ENCODE data around the gene PARS2. TPM values are rescaled to one million over a fixed set of nuclear protein-coding genes. Genes with fewer than 3 reads are reported as not detected.
A peak's percentile ranks its signal among the peaks of the same experiment; 100 is the strongest.

The PARS2 gene
- 4.5 TPM for polyA plus RNA-seq (ENCODE audit: insufficient read length)

DNA sequence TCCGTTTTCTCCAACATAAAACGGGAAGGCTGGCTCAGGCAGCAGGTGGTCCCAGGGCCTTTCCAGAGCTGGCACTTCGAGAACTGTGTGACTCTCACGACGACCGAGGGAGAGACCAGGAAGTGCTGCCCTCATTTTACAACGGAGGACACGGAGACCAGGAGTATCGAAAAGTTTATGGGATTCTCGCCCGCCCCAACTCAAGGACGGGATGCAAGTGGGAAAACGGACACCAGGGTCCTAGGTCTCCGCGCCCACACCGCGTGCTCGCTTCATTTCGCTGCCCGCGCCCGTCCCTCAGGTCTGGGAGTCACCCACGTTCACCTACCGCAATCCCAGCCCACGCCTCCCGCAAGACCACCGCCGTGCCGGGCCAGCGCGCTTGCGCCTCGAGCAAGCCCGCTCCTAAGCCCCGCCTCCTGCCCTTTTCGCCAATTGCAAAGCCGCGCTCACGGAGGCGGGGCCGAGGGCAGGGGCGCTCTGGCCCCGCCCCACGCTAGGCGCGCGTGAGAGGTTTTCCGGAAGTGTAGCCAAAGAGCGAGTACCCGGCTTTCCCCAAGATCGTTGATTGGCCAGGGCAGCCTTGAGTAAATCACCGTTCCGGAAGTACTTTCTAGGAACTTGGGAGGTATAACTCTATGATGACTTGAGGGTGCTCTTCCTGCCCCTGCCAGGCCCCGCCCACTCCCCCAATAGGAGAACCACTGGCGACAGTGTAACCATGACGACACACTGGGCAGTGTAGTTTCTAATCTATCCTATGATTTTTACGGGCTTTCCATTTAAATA, at the start of gene PARS2:
TSS of gene PARS2 (minus strand) at position 391 of the 789 bp plus-strand sequence. CDS start 5,362 bp downstream, outside the sequence.
- peak; percentile 99 for DNase-seq

DNA sequence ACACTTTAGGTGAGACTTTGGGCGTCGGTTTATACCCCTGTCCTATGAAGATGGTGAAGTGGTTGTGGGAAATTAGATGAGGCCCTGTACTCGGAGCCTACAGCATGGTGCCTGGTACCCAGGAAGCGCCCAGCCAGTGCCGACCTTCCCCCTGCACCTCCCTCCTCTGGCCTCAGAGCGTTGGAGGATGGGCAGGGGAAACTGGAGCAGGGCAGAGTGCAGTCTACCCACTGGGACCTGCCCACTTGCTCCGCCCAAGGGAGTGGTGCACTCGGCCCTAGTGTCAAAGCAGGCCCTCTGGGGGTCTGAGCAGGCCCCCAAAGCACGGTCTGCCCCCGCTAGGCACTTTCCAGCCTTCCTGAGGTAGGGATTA, 49.8 kb upstream of the PARS2 start:
- no peak for DNase-seq

DNA sequence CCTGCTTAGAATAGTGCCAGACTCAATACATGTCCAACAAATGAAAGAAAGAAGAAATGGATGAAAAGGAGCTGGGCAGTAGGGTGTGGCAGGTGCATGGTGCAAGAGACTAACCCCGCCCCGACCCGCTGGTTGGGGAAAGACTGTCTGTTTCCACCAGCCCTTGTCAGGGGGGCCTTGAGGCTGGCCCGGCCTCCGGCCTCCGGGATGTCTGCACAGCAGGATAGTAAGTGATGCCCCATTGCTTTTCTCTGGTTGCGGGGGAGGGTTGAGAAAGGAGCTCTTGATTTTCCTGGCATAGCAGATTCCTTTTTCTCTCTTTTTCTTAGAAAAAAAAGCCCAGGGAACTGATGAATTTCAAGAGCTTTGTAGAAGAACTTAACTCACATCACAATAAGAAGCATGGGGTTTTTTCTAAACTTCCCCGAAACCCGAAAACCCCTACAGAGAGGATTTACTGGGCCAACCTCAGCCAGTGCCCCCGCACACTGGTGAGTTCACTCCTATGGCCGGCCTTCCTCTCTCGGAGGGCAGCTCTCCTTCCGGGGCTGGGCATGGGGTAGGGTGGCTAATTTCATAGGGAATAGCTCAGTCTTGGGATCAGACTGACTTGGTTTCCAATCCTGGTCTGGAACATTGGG, 49.3 kb upstream of the PARS2 start:
- no peak for DNase-seq

DNA sequence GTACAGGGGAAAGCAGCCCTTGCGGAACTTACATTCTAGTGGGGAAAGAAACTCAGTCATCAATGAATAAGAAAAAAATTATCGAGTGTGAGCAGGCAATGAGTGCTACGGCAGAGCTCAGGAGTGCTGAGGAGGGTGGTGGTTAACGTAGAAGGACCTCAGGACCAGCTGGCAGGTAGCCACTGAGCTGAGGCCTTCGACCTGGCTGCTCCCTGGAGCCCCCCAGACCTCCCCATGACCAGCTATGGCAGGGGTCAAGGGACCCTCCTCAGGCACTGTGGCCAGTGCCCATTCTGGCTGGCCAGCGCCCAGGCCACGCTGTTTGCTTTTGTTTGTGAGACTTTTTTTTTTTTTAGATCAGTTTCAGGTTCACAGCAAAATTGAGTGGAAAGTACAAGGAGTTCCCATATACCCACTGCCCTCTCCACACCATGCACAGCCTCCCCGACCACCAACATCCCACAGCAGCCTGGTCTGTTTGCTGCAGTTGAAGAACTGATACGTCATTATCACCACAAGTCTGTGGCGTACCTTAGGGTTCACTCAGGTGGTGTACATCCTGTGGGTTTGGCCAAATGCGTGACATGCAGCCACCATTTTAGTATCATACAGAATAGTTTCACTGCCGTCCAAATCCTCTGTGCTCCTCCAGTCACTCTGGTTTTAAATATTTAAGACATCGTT, 48.6 kb upstream of the PARS2 start:
- no peak for DNase-seq

DNA sequence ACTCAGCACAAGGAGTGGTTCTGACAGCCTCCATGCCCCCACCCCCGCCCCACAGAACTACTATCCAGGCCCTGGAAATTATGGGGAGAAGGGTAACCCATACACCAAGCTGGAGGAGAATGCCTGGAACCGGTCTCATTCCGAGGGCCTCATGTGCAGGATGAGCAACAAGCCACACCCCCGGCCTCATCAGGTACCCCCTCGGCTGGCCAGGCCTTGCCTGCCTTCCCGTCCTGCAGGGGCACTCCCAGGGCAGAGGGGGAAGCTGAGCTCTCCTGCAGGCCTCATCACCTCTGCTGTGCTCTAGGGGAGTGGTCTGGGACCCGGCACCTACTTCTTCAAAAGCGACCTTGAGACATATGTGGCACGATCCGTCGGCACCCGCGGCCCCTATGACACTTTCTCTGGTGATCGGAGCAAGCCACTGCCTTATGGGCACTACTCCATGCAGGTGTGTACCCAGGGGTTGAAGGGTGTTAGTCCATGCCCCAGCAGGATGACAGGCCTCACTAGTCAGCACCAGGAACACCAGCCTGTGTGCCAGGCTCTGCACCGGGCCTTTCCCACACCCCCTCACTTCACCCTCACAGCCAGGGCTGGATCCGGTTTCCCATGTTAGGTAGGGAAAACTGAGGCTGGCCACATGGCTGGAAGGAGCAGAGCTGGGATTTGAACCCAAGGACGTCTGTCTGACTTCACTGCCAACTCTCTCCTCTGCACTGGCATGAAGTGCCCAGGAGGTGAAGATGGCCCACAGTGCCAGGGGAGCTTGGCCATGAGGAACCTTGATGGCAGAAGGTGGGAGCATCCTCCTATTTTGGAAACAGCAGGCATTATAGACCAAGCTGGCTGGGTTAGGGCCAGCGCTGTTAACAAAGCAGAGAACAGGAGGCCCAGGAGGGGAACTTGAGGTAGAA, 47.7 kb upstream of the PARS2 start:
- DNase-seq: no peak

DNA sequence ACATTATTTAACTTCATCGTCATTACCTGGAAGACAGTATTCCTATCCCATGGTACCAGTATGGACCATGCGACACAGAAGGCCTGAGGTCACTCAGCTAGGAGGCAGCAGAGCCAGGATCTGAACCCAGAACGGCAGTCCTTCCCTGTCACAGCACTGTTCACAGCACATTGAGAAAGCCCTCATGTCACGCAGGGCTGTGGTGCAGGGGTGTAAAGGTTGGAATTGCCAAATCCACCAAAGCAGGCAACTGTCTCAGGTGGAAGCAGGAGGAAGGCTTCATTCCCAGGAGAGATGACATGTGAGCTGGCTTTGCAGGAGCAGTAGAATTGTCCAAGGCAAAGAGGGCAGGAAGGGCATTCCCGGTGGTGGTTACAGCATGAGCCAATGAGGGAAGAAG, 46.7 kb upstream of the PARS2 start:
- DNase-seq: no peak

DNA sequence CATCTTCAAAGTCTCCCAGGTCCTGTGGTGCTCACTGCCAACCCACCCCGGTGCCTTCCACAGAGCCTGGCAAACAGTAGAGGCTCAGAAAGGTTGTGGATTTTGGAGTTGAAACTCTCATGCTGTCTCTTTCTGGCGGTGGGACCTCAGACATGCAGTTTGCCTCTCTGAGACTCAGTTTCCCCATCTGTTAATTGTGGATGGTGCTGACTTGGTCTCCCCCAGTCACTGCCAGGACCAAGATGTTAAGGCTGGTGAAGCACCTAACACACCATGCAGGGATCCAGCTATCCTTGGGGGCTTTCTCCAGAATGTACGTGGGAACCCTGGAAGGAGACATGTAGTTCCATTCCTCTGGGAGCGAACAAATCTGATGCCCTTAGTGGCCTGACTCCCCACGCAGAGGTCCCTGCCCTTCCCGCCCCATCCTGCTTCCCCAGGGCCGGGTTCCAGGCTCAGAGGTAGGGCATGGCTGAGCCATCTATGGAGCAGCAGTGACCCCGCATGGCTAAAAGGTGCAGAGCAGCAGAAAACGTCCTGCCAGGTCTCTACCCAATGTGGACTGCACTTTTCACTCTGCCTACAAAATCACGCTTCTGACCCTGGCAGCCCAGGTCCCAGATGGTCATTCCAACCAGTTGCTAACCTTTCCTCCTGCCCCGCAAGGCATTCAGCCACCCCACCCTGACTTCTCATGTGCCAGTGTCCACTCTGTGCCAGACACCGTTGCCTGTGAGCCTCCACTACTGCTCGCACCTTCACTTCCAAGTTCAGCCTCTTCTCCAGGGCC, 46.0 kb upstream of the PARS2 start:
- DNase-seq: peak; percentile 47

DNA sequence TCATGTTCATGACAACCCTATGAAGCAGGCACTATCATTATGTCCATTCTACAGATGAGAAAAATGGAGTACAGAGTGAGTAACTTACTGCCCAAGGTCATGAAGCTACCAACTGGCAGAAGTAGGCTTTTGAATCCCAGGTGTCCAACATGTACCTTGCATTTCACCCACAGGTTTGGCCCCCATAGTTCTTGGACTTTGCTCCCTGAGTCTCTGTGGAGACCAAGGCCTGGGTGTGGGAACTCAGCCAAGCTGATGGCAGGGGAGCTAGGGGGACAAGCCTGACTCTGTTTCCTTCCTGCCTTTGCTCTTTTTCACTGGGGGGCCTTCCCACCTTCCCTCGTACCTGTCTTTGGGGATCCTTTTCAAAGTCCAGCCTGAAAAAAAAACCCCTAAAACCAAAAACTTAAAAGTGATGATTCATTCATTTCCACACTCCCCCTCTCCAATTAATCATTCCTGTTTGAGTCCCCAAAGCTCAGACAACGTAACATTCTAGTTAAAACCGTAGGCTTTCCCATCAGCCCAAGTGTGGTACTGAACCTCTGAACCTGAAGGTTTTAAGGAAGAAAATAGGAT, 45.3 kb upstream of the PARS2 start:
- no peak for DNase-seq

DNA sequence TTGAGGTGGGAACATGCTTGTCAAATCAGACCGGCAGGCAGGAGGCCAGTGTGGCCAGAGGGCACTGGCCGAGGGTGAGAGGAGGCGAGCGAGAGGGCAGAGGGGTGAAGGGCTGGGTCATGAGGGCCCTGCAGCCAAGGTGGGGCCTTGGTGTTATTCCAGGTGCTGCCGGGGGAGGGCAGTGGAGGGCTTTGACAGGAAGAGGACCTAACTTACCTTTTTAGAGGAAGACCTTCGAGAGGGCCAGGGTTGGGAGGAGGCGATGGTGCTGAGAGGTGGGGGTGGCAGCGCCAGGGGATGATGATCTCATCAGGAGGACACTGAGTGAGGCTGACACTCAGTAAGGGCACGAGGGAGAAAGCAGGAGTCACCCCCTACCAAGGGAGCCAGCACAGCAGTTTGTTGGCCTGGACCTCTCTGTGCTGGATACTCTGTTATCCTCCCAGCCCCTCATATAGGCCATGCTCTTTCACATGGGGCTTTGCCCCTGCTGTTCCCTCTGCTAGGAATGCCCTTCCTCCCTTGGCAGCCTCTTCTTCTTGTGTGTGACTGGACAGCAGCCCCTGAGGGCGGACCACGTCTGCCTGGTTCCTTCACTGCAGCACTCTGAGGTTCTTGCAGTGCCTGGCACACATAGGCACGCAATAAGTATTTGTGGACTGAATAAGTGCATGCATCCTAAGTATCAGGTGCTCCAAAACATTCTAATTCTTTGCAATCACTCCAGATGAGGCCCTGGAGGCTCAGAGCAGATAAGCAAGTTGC, 44.3 kb upstream of the PARS2 start:
- DNase-seq: no peak

DNA sequence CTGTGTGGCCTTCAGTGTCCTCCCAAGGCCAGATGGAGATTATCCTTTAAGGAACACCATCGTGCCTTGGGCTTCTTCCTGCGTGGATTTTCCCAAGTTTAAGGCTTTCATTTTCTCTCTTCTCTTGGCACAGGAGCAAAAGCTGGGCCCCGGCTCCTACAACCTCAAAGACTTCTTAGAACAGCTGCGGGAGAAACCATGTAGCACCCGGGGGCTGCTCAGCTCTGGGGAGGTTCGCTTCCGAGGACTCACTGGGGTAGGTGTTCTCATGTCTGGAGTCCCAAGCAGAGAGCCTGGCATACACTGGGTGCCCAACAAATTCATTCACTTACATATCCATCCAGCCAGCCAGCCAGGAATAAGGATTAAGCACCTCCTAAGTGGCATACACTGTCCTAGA, 43.4 kb upstream of the PARS2 start:
- DNase-seq: no peak

DNA sequence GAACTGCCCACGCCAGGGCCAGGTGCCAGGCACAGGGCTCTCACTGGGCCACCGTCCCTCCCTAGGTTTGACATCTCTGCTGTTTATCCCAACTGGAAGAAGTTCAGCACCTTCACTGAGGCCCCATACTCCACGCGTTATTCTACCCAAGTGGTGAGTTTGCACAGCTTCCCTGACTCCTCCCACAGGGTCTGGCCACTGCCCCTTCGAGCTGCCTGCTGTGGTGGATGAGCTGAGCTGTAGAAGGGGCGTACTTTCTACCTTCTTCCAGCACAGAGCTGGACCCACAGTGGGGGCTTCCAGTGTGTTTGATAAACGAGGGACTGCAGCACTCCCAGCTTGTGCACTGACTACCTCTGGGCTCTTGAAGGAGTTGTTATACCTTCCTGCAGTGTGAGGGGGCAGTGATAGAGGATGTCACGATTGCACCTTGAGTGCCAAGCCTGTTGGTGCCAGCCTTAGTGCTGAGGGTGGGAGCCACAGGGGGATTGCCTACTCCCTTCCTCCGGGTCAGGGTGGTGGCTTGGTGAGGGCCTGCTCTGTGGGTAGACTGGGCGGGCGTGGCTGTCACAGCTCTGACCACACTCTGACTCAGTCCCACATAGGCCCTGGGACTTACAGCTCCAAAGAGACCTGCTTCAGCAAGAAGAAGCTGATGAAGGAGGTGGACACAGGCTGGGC, 42.7 kb upstream of the PARS2 start:
- DNase-seq: no peak

DNA sequence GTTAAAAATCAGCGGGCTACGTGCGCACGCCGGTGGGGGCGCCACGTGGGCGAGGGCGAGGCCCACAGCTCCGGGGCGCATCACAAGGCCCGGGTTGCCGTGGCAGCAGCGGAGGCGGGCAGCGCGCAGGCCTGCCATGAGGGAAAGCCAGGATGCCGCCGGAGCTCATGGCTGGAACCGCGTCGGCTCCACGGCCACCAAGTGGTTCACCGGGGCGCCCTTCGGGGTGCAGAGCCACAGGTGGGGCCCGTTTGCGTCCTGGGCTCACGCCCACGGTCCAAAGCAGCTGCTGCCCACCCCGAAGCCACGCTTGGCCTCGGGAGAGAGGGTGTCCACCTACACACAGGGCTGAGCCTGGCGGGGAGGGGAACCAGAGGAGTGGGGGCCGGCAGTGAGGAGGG, 41.7 kb upstream of the PARS2 start:
- no peak for DNase-seq

DNA sequence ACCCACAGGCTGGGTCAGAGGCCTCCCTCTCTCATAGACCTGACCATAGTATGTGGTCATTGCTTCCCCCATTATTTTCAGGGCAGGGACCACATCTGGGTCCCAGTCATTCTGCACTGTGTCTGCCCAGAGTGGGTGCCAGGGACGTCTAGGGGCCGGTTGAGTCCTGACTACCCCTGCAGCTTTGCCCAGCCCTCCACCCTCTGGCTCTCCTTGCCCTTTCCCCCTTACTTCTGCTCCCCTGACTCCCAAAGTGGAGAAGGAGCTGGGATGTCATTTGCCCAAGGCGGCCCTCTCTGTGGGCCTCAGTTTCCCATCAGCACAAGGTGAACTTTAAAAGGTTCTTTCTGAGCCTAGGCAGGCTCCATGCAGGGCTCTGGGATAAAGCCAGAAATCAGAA, 41.1 kb upstream of the PARS2 start:
- DNase-seq: no peak

DNA sequence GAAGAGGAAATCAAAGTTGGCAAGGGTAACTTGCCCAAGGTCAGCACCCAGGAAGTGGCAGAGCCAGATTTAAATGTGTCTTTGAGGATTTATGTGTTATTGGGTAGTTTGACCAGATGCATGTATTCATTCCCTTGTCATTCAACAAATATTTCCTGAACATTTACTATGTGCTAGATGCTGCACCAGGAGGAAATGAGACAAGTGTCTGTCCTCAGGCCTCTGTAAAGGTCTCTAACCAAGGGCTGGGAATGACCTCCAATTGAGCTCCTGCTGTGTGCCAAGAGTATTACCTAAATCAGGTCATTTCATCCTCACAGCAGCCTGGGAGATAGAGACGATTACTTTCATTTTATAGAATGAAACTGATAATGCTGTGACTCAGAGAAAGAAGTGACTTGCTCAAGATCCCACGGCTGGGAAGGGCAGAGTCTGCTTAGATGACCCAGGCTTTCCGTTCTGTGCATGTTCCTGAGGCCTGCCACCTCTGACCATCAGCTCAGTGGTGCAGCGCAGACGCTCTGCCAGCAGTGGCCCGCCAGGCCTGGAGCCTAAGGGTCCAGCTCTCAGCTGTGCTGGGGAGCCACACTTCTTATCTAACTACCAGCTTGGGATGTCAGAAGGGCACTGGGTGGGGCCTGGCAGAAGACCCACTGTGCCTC, 40.3 kb upstream of the PARS2 start:
- no peak for DNase-seq

DNA sequence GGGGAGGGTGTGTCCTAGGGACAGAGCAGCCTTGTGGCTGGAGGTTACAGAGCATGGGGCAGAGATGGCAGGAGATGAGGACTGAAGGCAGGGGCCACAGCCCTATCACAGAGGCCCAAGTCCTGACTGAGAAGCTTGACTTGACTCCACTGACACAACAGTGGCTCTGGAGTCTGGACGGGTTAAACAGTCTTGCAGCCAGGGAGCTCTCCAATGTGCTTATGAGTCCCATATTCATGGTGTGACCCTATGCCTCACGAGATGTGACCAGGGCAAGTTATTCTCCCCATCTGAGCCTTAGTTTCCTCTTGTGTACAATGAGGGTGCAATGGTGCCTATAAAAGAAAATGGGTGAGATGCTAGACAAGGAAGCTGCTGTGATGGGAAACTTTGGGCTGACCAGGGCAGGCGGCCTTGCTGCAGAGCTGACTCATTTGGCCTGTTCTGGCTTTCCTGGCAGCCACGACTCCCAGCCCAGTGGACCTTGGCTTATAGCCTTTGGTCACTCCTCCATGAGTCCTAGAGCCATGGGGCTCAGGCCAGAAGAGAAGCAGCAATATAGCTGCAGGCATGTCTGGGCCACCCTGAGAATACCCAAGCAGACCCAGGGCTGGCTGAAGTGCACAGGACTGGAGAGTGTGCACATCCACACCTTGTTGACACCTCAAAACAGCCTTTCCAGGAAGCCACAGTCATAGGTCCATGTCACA, 39.6 kb upstream of the PARS2 start:
- no peak for DNase-seq

DNA sequence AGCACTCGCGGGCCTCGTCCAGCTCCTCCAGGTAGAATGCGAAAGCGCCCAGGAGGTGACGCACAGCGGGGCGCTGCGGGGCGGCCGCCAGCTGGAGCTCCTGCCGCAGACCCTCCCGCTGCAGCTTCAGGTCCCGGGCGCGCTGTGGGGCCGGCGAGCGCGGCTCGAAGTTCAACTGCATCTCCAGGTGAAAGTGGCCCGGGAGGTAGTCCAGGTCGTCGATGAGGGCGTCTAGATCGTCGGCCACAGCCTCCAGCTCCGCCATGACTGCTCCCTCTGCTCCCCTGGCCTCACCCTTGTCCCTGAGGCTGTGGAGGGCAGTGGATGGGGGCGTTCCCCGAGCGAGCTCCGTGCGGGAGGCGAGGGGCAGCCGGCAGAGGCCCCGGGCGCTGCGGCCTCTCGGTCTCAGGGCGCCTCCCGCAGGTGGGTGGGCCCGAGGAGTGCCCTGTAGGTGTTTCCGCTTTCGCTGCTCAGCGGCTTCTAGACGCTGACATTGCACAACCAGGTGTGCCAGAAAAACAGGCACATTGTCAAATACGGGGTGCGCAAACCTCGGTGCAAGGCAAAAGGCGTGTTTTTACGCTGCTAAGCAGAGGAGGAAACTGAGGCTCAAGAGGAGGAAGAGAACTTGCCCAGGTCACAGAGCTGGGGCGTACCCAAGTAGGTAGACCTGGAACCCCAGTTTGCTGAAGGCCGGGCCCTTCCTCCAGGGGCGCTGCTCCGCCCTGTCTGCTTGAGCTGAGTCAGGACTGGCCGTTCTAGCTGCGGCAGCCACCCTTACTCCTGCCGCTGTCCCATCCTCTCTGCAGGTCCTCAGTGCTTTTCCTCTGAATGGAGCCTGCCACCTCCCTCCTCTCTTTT, 36.8 kb upstream of the PARS2 start, which contains the start of gene TTC22:
TSS of gene TTC22 (minus strand) at position 425 of the 861 bp plus-strand sequence. CDS start at position 265, 160 bp downstream.
- DNase-seq: no peak

Data from hindlimb muscle (tissue), 1 donor.